HG03439 (cell line): ENCODE data around the gene JPH2.
"Not testable (repeated sequence)": the region's sequence is repeated elsewhere in the genome, so short reads cannot be mapped to it uniquely, and the experiment has no call there.

ENCODE experiments used
- ATAC-seq: cut with Tn5 transposase; IDR thresholded peaks from one replicate; pipeline ENCODE4 v1.9.1; 2021; ENCODE audit warnings: mild to moderate bottlenecking, moderate library complexity; ENCODE audit not compliant: unreplicated experiment

JPH2 gene

DNA sequence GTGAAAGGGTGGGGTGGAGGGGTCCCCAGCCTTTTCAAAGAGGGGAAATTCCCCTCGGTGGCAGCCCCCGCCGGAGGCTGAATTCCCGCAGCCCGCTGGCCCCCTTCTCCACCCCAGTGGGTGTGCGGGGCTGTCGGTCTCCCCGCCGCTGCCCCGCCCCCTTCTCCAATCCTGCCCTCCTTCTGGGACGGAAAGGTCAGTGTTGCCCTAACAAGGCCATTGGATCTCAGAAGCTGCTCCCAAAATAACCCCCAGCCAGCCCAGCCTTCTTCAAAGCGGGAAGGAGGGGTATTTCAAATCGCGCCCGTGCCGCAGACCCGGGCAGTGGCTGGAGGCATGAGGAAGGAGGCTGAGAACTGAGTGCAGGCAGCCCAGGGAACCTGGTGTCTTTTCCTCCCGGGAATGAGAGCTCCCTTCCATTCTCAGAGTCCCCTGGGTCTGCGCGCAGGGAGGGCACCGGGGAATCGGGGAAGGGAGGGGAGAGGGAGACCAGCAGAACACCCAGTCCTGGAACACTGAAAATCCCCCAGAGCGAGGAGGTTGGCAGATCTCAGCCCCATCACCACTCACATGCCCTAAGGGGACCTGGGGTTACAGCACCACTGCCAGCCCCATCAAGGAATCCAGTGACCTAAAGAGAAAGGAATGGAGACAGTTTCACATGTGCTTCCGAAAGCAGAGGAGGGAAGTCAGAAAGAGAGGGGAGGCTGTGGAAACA, at the start of gene JPH2:
Gene JPH2 (minus strand): TSS at position 135 of the 718 bp plus-strand sequence. CDS start 483 bp downstream, outside the sequence.
- no peak for ATAC-seq

- no peak for ATAC-seq
Measured at GRCh38 chr20:44235702-44236101, 48.7 kb upstream of the JPH2 start.

- no peak for ATAC-seq
Measured at GRCh38 chr20:44234566-44235317, 47.8 kb upstream of the JPH2 start.

DNA sequence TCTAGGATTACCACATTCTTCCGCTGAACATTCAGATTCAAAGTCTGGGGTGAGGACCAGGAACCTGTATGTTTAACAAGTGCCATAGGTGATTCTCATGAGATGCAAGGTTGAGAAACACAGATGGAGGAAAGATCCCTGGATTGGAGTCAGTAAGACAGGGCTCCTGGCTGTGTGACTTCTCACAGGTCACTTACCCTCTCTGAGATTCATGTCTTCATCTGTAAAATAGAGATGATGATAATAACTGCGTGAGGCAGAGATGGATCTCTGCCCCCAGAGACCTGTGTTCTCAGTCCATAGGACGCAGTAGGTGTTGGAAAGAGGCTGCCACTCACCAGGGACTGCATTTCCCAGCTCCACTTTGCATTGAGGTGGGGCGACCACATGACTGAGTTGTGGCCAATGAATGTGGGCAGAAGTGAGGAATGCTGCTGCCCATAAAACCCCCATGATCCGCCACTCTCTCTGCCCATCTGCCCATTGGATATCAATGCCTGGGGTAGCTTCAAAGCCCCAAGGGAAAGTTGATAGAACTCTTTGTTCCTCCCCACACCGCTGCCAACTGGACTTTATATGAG, 46.5 kb upstream of the JPH2 start:
- ATAC-seq, result no peak

- ATAC-seq, result not testable (repeated sequence)
Measured at GRCh38 chr20:44232469-44232856, 45.5 kb upstream of the JPH2 start.

- no peak for ATAC-seq
Measured at GRCh38 chr20:44231713-44232468, 44.9 kb upstream of the JPH2 start.

GRCh38 chr20:44231193-44231592, 44.2 kb upstream of the JPH2 start:
- ATAC-seq, result no peak

DNA sequence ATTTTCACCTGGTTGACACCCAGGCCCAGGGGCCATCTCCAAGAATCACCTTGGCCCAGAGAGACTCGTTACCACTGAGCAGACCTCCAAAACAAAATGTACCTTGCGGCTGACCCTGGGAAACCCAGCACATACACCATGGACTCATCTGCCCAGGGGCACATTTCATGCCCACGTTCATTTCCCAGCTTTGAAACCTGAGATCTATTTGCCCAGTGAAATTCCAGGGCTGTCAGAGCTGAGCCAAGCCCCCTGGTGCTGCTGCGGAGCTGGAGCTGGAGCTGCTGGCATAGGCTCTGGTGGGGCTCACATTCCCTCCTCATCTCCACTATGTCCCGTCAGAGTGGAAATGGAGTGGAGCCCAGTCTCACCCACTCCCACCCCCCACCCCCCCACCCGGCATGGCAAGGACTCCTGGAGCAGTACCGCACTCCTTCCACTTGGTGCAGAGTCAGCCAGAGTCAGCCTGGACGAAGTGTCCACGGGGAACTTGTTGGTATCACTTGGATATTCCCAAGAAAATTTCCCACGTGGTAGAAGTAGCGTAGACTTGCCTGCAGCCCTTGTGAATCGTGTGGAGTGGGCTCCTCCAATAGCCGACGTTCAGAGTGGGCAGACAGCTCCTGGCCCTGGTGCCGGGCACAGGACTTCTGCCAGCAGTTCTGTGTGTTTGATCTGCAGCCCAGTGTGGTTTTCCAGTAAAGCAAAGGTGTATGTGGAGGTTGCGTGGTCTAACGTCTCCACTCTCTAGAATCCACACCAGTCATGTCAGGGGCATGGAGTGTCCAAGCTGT, 41.7 kb upstream of the JPH2 start:
- ATAC-seq, result no peak

DNA sequence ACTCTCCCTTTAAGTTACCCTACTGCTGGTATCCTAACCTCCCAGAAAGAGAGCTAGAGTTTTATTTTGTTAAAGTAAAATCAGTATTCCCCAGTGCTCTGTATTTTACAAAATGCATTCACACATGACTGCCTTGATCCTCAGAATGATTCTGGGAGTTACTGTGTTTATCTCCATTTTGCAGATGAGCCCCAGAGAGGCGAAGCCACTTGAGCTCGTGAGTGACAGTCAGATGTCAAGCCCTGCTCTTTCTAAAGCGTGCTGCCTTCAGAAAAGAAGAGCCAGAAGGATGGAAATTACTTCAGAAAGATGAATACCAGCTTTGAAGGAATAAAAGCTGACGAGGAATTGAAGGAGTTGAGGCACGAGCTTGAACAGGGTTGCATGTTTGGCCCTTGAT, 37.6 kb upstream of the JPH2 start:
- ATAC-seq, result no peak

GRCh38 chr20:44223721-44224120, 36.7 kb upstream of the JPH2 start:
- ATAC-seq, result no peak

- ATAC-seq, result no peak
Measured at GRCh38 chr20:44222633-44223368, 35.8 kb upstream of the JPH2 start.

DNA sequence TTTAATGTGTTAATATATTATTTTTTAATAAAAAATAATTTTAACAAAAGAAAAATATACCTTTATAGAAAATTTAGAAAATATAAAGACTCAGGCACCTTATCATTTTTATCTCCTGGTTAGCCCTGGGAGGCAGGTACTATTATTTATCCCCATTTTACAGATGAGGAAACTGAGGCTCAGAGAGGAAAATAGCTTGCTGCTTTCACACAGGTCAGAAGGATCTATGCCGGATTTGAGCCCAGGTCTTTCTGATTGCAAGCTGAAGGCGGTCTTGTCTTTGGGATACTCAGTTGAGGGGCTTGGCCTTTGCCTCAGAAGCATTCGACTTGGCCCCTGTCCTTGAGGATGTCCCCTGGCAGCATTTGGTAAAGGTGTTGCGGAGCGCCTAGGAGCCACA, 35.0 kb upstream of the JPH2 start:
- ATAC-seq, result no peak

GRCh38 chr20:44221368-44221954, 34.5 kb upstream of the JPH2 start:
- ATAC-seq, result no peak

- no peak for ATAC-seq
Measured at GRCh38 chr20:44219791-44220190, 32.8 kb upstream of the JPH2 start.

GRCh38 chr20:44219170-44219730, 32.3 kb upstream of the JPH2 start:
- ATAC-seq, result no peak

DNA sequence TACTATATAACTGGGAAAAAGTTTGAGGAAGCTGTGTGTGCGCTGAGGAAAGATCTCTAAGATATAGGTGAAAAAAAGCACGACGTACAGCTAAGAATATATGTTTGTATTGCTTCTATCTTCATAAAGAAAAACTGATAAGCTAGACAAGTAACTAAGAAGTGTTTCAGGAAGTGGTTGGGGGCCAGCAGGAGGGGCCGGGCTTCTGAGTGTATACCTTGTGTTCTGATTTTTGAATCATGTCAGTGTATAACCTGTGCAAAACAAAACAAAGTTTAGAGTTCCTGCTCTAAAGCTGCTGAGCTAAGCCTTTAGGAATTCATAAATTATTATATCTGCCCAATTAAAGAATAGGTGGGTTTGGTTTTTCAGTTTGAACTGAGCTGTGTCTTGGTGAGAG, 31.5 kb upstream of the JPH2 start:
- ATAC-seq, result no peak

- no peak for ATAC-seq
Measured at GRCh38 chr20:44217342-44218092, 30.5 kb upstream of the JPH2 start.

DNA sequence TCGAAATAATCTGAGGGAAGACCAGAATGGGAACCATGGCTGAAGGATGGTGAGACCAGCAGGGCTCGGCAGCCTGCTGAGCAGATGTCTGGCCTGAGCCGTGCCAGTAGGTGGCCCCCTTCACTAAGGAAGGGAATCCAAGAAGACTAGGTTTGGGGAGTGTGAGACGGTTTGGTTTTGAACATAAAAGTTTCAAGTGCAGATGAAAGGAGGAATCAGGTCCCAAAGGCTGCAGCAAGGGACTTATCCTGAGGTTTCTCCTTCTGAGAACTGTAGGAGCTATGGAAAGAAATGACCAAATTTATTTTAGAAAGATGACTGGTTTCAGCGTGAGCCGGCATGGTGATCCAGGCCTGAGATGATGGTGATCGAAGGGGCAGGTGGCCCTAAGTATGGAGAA, 28.1 kb upstream of the JPH2 start:
- ATAC-seq, result no peak
